NCI-H2081 treated with DMSO at 0.1 percent for 48 hours (cell line): ENCODE data around the gene RTP3.

ENCODE experiments used
- DNase-seq: peaks from one replicate; lab custom pipeline; 2025; lab: John Stamatoyannopoulos, UW

Gene RTP3

DNA sequence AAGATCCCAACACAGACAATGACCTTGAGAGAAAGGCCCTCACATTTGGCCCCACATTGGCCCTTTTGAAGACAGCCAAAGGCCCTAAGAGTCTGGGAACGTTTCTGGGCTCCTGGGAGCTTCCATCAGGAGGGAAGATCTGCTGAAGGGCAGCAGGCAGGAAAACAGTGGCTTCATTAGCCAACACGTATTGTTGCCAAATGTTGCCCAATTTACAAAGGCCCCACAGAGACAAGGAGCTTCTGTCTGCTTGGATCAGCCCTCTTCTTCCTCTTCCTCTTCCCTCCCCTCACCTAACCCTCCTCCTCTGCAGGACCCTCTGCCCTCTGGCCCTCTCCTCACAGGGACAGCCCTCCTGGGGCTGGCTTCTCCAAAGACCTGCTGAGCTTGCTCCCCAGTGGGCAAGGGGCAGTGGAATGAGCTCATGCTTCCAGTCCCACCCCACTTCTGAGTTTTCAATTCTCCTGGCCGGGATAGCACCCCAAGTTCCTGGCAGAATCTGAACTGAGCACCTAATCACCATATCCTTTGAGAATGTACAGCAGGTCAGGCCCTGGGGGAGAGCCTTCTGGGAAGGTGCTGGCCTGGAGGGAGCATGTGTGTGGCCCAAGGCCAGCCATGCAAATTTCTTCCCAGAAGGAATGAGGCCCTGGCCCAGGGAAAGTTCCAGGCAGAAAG is 28.0 kb upstream of the RTP3 start:
- no peak for DNase-seq

DNA sequence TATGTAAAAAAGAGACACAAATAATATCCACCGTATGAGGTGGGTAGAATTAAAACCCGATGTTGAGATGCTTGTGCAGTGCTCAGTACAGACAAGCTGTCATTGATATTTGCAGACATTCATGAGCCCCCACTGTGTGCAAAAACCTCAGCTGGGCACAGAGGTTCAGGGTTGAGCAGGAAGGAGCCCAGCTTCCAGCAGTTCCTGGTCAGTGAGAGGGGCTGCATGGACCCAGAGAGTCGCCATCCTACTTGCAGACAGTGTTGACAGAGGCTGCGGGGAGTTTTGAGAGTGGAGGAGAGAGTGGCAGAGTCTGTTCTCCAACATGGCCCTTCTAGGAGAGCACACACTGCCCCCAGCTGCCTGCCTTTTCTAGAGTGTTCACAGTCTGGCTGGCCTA is 26.9 kb upstream of the RTP3 start:
- DNase-seq, result no peak

DNA sequence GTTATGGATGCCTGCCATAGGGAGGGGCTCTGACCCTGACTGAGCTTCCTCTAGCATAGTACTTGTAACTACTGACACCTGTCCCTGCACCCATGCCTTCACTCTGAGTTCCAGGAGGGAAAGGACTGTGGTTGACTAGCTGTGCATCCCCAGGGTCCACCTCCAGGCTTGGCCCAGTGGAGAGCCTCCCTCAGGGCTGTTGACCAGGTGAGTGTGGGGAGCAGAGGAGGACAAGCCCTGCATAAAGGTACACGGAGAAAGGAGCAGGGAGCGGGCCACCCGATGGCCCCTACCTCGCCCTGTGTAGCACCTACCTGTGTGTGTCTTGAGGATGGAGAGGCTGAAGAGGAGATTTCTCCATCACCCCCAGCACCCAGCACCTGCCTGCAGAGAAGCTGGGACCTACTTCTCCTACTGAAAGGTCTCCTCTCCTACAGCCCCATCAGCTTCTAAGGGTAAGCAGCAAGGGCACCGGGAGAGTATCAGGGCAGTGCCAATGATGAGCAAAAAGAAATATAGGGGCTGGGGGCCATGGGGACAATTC is 26.3 kb upstream of the RTP3 start:
- DNase-seq, result no peak

DNA sequence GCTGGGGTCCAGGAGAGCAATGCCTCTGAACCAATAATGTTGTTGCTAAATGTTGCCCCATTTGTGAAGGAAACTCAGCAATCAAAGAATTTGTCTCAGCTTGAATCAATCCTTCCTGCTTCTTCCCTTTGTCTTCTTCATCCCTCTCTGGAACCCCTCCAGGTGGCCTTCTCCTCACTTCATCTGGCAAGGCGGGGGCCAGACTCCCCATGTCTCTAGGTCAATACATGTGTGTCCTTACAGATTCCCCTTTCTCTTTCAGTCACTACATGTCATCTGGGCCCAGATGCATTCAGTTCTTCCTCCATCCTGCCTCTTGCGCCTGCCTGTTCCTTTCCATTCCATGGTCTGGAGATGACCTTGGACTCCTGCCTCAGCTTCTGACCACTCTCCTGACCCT is 25.0 kb upstream of the RTP3 start:
- DNase-seq, result no peak

DNA sequence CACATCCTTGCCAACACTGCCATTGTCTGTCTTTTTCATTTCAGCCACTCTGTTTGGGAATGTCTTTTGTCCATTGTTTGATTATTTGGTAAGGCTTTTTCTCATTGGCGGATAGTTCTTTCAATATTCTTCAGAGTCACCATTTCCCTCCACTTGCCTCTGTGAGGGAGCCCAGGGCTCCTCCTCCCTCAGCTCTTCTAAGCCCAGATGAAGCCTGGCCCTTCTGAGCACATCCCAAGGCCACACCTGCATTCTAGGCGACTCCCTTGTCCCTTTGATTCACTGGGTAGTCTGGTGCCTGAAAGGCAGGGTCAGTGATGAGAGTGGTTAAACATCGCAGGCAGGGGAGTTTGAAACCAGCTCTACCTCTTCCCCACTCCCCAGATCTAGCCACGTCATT is 20.6 kb upstream of the RTP3 start:
- DNase-seq, result no peak

DNA sequence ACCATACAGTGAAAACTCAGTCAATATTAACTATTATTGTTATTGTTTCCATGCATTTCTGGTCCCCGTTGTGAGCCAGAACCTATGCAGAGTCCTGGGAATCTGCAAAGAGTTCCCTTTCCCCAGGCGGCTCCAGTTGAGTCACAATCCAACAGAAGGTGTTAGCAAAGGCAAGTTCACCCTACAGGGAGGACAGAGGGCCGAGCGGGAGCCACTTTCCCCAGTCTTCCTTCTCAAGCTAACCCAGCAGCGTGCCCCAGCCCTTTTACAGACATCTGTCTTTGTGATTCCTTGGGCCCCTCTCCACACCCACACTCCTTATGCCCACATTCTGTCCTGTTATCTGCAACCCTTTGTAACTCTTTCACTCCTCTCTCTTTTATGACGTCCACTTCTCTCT is 20.0 kb upstream of the RTP3 start:
- DNase-seq, result no peak

DNA sequence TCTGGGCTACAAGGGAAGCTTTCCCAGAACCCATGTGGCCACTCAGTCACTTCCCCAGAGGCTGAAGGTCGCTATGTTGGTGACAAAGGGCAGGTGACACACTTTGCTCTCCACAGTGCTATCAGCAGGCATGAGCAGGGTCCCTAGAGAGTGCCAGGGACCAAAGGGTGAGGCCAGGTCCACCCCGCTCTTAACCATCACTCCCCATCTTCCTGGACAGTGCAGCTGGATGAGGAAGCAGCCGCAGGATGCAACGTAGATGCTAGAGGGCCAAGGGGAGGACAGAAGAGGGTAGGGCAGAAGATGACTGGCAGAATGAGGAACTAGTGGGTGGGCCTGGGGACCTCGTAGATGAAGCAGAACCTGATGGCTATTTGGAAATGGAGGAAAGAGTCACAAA is 19.4 kb upstream of the RTP3 start:
- DNase-seq, result no peak

DNA sequence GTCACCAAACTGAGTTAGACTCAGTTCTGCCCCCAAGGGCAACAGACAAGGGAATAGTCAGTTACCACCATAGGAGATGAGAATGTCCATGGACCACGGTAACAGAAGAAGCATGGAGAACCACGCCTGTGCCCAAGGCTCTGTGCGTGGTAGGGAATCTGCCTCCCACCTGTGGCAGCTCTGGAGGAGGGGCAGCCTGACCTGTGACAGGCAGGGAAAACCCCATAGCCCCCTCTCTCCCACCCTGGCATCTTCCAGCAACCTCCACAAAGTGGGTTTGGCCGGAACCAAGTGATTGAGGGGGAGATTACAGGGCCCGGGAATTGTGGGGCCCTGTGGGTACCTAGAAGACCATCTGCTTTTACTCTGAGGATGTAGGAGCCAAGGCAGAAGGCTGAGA is 18.8 kb upstream of the RTP3 start:
- DNase-seq, result no peak

DNA sequence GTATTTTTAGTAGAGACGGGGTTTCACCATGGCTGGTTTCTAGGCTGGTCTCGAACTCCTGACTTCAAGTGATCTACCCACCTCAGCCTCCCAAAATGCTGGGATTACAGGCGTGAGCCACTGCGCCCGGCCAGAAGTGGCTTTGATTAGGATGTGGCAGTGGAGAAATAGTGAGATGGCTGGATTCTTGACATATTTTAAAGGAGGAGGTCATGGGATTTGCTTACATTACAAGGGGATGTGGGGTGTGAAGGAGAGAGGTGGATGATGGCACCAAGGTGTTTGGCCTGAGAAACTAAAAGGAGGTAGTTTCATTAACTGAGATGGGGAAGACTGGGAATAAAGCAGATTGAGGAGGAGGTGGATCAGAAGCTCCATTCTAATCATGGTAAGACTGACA is 18.1 kb upstream of the RTP3 start:
- DNase-seq, result no peak

DNA sequence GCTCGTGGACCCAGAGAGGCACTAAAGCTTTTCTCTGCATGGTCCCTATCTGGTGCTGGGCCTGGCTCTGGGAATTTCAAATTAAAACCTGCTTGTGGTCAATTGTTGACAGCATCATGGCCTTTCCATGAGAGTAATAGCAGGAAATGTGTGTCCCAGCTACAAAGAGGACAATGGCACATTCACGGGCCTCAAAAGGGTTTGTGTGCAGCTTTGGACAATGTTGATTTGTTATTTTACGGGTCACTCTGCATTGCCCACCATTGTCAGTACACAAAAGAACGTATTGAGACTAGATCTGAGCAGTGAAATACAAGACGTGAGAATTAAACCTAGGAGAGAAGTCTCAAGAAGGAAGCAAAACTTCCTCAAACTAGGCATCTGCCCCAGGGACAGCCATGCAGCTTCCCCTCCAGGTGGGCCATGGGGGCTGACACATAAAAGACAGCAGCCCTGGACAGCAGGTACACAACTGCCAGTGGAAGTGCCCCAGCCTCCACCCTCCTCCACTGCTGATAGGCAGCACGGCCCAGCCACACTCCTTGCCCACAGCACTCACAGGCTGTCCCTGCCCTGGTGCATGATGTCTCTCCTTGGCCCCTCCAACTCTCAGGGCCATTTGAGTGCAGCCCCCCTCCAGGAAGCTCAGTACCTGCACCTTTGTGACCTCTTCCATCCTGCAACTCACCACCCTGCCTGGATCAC is 17.1 kb upstream of the RTP3 start:
- DNase-seq, result no peak

DNA sequence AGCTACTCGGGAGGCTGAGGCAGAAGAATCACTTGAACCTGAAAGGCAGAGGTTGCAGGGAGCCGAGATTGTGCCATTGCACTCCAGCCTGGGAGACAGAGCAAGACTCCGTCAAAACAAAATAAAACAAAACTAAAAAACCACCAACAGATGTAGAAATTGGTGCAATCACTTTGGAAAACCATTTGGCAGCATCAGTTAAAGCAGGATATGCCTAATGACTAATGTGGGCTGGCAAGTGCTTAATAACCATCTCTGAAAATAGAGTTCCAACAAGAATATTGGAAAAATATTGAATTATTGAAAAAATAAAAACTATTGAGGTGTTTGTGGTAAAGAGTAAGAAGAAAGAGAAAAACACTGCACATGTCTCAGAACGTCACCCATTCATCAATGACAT is 16.1 kb upstream of the RTP3 start:
- no peak for DNase-seq

DNA sequence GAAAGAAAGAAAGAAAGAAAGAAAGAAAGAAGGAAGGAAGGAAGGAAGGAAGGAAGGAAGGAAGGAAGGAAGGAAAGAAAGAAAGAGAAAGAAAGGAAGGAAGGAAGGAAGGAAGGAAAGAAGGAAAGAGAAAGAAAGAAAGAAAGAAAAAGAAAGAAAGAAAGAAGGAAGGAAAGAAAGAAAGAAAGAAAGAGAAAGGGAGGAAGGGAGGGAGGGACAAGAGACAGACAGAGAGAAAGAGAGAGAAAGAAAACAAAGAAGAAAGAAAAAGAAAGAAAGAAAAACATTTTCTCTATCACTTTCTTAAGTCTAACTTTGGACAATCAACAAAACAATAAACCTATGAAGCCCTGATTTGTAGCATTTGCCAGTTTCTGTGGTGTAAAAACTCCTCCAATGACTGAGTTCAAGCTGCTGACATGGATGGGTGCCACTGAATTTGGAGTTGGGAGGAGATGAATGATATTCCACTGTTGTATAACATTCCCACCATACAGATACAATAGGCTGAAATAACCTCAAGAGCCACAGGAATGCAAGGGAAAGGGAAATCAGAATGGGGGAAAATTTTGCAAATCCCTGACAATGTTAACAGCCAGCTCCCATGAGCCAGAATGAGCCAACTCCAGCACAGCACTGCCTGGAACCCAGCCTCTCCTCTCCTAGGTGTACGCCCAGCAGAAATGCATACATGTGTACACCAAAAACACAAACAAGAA is 15.0 kb upstream of the RTP3 start:
- no peak for DNase-seq

DNA sequence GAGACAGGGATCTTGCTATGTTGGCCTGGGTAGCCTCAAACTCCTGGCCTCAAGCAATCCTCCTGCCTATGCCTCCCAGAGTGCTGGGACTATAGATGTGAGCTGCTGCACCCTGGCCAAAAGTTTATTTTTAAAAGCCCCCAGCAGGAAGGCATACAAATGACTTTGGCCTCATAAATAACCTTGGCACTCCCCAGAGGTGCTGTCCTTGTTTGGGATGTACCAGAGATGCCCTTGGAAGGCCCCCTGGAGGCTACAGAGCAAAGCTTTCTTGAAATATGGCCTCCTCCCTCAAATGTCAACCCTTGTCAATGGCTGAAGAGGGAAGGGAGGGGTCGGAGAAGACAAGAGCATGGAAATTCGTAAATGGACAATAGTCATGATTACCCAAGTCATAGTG is 14.0 kb upstream of the RTP3 start:
- no peak for DNase-seq

DNA sequence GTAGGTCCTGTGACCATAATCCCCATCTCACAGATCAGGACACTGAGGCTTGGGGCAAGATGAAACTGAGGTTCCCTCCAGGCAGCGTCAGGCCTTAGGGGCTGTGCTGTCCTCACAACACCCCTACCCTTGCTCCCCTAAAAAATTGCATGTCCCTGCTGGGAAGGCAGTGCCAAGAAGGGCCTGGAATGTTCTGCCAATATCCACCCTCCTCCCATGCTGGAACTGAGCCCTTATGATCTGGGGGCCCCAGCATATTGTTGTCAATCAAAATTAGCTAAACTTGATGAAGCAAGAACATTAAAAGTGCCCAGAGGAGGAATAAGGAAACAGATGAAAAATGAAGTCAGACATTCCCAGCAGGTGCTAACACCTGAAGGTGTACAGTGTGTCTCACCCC is 13.4 kb upstream of the RTP3 start:
- DNase-seq, result no peak

DNA sequence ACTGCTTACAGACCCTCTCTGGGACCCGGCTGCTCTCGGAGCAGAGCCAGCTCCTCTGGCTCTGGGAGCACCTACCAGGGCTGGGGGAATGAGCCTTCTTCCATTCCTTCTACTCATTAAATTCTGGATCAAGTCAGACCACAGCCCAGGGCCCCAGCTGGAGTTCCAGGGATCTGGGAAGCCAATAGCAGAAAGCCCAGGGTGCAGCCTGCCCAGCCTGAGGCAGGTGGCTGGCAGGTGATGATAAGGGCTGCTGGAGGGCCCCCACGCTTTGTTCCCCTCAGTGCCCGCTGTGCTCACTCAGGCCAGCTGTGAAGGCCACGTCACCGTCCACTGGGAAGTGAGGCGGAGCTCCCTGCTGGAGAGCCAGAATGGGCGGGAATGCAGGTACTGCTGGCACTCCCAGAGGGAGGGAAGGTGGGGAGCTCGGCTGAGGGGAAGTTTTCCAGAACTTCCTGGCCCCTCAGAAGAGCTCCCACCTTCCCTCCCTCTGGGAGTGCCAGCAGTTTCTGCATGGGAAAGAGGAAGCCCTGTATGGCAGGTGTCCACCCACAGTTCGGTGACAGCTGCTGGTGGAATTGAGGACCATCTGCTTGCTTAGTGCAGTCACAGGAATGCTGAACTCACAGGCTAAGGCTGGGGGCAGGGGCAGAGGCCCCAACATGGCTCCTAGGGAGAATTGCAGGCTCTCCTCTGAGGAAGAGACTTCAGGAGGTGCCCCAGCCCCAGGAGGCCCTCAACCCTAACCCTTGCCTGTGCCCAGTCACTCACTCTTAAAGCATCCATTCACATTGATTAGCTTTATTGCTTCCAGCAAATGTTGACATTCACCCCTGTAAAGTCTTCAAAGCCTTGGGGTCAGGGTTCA is 12.6 kb upstream of the RTP3 start:
- DNase-seq, result no peak

DNA sequence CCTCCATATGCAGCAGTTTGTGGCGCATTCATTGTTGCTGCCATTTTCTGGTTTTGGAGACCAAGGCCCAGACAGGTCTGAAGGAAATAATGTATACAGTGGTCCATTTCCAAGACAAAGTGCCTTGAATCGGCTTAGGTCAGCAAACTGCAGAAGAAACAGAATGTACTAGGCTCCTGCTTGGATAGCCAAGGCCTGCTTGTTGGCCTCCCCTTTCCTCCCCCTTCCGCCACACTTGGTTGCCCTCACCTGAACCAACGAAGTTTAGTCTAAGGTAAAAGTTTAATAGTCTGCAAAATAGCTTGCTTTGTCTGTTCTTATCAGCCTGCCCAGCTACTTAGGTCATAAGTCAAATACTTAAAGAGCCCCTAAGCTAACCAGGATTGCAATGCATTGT is 12.0 kb upstream of the RTP3 start:
- DNase-seq, result no peak

DNA sequence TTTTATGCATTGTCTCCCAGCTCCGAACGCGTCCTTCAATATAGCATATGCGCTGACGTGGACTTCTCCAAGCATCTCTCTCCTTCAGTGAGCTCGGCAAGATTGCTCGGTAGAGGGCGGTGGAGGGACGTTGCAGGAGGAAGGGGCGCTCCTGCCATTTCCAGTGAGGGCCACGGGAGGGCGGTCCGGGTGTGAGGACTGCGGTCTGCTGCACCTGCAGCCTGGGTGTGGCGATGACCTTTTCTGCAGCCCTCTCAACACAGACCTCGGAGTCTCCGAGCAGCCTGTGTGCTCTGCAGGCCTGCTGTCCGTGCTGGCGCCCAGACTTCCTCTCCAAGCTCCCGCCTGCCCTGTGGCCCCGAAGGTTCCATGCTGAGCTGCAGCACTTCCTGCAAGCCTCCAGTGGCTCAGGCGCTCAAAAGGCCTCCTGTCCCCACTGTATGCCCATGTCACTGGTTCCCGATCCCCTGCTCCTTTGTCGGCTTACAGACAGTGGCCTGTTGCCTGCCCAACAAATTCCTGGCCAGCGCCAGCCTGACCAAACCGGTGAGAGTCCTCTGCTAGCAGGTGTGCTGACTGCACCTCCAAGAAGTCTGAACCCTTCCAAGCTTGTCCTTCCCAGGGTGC is 8.9 kb upstream of the RTP3 start:
- DNase-seq, result no peak

DNA sequence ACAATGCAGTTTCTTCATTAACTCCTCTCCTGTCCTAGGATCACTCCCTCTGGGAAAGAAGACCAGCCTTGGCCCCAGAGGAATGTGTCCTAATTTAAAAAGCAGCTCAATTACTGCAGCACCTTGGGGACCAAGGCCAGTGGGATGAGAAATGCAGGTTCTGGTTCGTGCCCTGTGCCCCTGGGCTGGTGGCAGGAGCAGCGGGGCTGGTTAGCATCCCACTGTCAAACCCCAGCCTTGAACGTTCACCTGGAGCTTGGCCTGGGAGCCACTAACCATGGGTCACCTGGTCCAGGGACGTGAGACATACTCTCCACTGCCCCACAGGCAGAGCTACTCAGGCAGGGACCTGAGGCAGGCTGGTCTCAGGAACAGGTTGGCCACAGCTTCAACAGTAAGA is 8.4 kb upstream of the RTP3 start:
- DNase-seq, result no peak

DNA sequence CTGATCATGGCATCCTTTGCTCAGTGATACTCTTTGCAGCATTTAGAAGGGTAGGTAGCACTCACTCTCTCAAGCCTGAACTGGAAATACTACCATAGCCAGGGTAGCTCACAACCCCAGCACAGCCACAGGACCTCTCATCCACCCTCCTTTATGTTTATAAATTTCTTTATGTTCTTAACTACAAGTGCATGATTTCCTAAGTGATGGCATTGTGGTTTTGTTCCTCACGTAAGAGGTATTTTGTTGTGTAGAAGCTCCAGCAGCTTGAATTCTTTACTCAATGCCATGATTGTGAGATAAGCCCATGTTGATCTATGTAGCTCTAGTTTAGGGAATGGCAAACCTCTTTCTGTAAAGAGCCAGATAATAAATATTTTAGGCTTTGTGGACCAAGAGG is 7.9 kb upstream of the RTP3 start:
- no peak for DNase-seq

DNA sequence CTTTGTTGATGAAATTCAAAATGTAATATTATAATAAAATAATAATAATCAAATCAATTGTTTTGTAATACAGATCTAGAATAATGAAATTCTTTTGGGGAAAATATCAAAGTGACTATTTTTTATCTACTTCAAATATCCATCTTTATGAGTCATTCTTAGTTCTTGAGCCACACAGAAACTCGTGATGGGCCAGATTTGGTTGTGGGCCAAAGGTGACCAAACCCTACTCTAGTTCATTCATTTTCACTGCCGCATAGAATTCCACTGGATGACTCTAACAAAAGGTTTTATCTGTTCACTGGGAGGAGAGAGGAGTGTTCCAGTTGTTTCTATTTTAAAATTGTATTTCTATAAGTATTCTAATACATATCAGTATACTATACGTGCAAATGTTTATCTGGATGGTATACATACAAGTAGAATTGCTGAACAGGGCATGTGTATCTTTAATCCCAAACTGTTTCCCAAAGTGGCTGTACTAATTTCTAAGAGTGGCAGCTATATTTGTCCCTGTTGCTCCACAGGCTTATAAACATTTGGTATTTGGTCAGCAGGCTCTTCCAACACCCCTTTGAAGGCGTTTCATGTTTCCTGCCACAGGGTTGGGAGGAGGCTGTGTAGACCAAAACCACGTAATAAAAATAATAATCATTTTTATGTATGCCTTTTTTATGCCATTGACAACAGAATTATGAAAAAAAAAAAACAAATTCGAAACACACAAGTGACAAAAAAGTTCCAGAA is 7.3 kb upstream of the RTP3 start:
- no peak for DNase-seq
